ENCODE data around the gene PIP5K1C.

DNA sequence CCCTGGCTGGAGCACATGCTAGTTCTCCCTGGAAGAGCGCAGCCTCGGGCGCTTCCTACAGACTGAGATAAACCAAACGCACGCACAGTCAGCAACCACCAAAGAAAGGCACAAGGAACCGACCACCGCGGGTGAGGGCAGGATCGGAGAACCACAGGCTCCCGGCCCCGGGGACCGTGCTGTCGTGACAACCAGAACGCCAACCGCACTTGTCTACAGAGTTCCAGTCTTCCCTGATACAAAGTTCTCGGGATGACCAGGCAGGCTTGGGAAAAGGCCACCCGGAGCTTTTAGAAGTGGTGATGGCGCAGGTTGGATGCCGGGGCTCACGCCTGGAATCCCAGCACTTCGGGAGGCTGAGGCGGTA is 40.5 kb downstream of the PIP5K1C start:
- TF ChIP-seq, protein P1, sequence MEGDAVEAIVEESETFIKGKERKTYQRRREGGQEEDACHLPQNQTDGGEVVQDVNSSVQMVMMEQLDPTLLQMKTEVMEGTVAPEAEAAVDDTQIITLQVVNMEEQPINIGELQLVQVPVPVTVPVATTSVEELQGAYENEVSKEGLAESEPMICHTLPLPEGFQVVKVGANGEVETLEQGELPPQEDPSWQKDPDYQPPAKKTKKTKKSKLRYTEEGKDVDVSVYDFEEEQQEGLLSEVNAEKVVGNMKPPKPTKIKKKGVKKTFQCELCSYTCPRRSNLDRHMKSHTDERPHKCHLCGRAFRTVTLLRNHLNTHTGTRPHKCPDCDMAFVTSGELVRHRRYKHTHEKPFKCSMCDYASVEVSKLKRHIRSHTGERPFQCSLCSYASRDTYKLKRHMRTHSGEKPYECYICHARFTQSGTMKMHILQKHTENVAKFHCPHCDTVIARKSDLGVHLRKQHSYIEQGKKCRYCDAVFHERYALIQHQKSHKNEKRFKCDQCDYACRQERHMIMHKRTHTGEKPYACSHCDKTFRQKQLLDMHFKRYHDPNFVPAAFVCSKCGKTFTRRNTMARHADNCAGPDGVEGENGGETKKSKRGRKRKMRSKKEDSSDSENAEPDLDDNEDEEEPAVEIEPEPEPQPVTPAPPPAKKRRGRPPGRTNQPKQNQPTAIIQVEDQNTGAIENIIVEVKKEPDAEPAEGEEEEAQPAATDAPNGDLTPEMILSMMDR (IDR thresholded peaks at IDR 0.05 in 2 of 3, conservative IDR thresholded peaks at IDR 0.05 in 1 of 3; ENCODE audit: insufficient read depth in 2 of 3, low read depth in 1 of 3, low read length in 3 of 3) = no peak
- TF ChIP-seq ADNP (tag; IDR thresholded peaks at IDR 0.05) = no peak
- TF ChIP-seq POLR2A (conservative IDR thresholded peaks at IDR 0.05) = no peak
- TF ChIP-seq, protein P2, sequence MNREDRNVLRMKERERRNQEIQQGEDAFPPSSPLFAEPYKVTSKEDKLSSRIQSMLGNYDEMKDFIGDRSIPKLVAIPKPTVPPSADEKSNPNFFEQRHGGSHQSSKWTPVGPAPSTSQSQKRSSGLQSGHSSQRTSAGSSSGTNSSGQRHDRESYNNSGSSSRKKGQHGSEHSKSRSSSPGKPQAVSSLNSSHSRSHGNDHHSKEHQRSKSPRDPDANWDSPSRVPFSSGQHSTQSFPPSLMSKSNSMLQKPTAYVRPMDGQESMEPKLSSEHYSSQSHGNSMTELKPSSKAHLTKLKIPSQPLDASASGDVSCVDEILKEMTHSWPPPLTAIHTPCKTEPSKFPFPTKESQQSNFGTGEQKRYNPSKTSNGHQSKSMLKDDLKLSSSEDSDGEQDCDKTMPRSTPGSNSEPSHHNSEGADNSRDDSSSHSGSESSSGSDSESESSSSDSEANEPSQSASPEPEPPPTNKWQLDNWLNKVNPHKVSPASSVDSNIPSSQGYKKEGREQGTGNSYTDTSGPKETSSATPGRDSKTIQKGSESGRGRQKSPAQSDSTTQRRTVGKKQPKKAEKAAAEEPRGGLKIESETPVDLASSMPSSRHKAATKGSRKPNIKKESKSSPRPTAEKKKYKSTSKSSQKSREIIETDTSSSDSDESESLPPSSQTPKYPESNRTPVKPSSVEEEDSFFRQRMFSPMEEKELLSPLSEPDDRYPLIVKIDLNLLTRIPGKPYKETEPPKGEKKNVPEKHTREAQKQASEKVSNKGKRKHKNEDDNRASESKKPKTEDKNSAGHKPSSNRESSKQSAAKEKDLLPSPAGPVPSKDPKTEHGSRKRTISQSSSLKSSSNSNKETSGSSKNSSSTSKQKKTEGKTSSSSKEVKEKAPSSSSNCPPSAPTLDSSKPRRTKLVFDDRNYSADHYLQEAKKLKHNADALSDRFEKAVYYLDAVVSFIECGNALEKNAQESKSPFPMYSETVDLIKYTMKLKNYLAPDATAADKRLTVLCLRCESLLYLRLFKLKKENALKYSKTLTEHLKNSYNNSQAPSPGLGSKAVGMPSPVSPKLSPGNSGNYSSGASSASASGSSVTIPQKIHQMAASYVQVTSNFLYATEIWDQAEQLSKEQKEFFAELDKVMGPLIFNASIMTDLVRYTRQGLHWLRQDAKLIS (CRISPR knock-in tag; IDR thresholded peaks at IDR 0.05) = no peak
